HEK293 (cell line): ENCODE results near the gene AXL.

Experiments
- CTCF ChIA-PET: fragments of 350-600 bp; formaldehyde crosslinking; extraction: SDS; loops from one replicate; lab custom pipeline; 2021; ENCODE audit warnings: antibody characterized with exemption; lab: Yijun Ruan, JAX
- POLR2A ChIA-PET: fragments of 300-600 bp; formaldehyde crosslinking; extraction: SDS; loops from one replicate; lab custom pipeline; 2020; ENCODE audit warnings: antibody characterized with exemption, inconsistent platforms; lab: Yijun Ruan, JAX
- H3K27ac ChIP-seq: fragments of 200-500 bp; sonication (Bioruptor generic); 2 replicates; pipeline ENCODE4 v1.5.1; 2014; ENCODE audit warnings: low read depth, low read length, control low read depth, inconsistent platforms; ENCODE audit errors: extremely low read depth
- H3K36me3 ChIP-seq, 2 experiments: fragments of 200-500 bp in 1 of 2; sonication (Bioruptor generic) in 1 of 2; 1 replicate in 1 of 2; 2 replicates in 1 of 2; pipeline ENCODE4 v1.5.1; 2014 to 2017; ENCODE audit warnings: inconsistent platforms in 2 of 2, low read length in 2 of 2; ENCODE audit not compliant: control insufficient read depth in 2 of 2, insufficient read depth in 1 of 2
- H3K4me1 ChIP-seq: fragments of 200-500 bp; sonication (Bioruptor generic); 2 replicates; pipeline ENCODE4 v1.5.1; 2014; ENCODE audit warnings: mild to moderate bottlenecking, low read length, inconsistent platforms; ENCODE audit not compliant: control insufficient read depth, insufficient read depth
- H3K4me3 ChIP-seq: 2 replicates; pipeline ENCODE4 v1.5.1; 2011; ENCODE audit warnings: low read depth, mild to moderate bottlenecking, control low read depth, low read length, moderate library complexity
- H3K9me3 ChIP-seq: fragments of 200-500 bp; sonication (Bioruptor generic); 2 replicates; pipeline ENCODE4 v1.5.1; 2014; ENCODE audit warnings: low read depth, low read length, inconsistent platforms; ENCODE audit not compliant: control insufficient read depth, insufficient read depth
- SP7 ChIP-seq: fragments of 450-650 bp; formaldehyde crosslinking; IDR thresholded peaks from 2 replicates; pipeline ENCODE4 v1.5.1; 2016; ENCODE audit warnings: missing biosample characterization, missing genetic modification characterization
- ZNF132 ChIP-seq: fragments of 450-650 bp; formaldehyde crosslinking; IDR thresholded peaks from 2 replicates; pipeline ENCODE4 v1.5.1; 2017; ENCODE audit warnings: missing biosample characterization, missing genetic modification characterization, borderline replicate concordance
- ZNF18 ChIP-seq: fragments of 450-650 bp; formaldehyde crosslinking; IDR thresholded peaks from 2 replicates; pipeline ENCODE4 v1.5.1; 2016; ENCODE audit warnings: missing biosample characterization, missing genetic modification characterization
- ZNF280D ChIP-seq: fragments of 450-650 bp; formaldehyde crosslinking; IDR thresholded peaks from 2 replicates; pipeline ENCODE4 v1.5.1; 2016; ENCODE audit warnings: missing biosample characterization, missing genetic modification characterization
- ZNF549 ChIP-seq: fragments of 450-650 bp; IDR thresholded peaks from 2 replicates; pipeline ENCODE4 v1.5.1; 2018; ENCODE audit warnings: missing biosample characterization, missing genetic modification characterization, mild to moderate bottlenecking, inconsistent platforms, moderate library complexity
- ZNF623 ChIP-seq: fragments of 450-650 bp; formaldehyde crosslinking; IDR thresholded peaks from 2 replicates; pipeline ENCODE4 v1.5.1; 2016; ENCODE audit warnings: missing biosample characterization, missing genetic modification characterization
- ZNF639 ChIP-seq: fragments of 450-650 bp; formaldehyde crosslinking; IDR thresholded peaks from 2 replicates; pipeline ENCODE4 v1.5.1; 2016; ENCODE audit warnings: missing biosample characterization, missing genetic modification characterization
- ZNF660 ChIP-seq: fragments of 450-650 bp; IDR thresholded peaks from 2 replicates; pipeline ENCODE4 v1.5.1; 2018; ENCODE audit warnings: missing biosample characterization, mild to moderate bottlenecking, missing genetic modification characterization
- ZNF777 ChIP-seq: fragments of 450-650 bp; formaldehyde crosslinking; IDR thresholded peaks from 2 replicates; pipeline ENCODE4 v1.5.1; 2017; ENCODE audit warnings: missing biosample characterization, missing genetic modification characterization, borderline replicate concordance
- TF ChIP-seq, protein P1 (sequence below): fragments of 450-650 bp; formaldehyde crosslinking; IDR thresholded peaks from 2 replicates; pipeline ENCODE4 v1.5.1; 2016; ENCODE audit warnings: missing biosample characterization, missing genetic modification characterization
- TF ChIP-seq, protein P2 (sequence below): IDR thresholded peaks from 2 replicates; pipeline ENCODE4 v1.6.1; 2011; ENCODE audit warnings: mild to moderate bottlenecking, low read depth, low read length, borderline replicate concordance
- TF ChIP-seq, protein P3 (sequence below): fragments of 450-650 bp; formaldehyde crosslinking; IDR thresholded peaks from 2 replicates; pipeline ENCODE4 v1.5.1; 2016; ENCODE audit warnings: missing biosample characterization, missing genetic modification characterization

Gene AXL

GRCh38 chr19:41274802-41275201 is 55.8 kb downstream of the AXL start:
- CTCF ChIA-PET, result interaction anchor here (1.7 to 2.6 kb wide), 2 partner anchors 12 to 34 kb away, joined by 4 to 9 read pairs; no protein-coding TSS in a partner anchor
- TF ChIP-seq ZNF18 (tag by site-specific recombination) (no peak), ZNF660 (no peak), ZNF280D (no peak), ZNF623 (tag by site-specific recombination) (no peak), ZNF777 (tag by site-specific recombination) (no peak)
- TF ChIP-seq, protein P1, sequence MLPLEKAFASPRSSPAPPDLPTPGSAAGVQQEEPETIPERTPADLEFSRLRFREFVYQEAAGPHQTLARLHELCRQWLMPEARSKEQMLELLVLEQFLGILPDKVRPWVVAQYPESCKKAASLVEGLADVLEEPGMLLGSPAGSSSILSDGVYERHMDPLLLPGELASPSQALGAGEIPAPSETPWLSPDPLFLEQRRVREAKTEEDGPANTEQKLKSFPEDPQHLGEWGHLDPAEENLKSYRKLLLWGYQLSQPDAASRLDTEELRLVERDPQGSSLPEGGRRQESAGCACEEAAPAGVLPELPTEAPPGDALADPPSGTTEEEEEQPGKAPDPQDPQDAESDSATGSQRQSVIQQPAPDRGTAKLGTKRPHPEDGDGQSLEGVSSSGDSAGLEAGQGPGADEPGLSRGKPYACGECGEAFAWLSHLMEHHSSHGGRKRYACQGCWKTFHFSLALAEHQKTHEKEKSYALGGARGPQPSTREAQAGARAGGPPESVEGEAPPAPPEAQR (tag by site-specific recombination), result no peak
- TF ChIP-seq, protein P2, sequence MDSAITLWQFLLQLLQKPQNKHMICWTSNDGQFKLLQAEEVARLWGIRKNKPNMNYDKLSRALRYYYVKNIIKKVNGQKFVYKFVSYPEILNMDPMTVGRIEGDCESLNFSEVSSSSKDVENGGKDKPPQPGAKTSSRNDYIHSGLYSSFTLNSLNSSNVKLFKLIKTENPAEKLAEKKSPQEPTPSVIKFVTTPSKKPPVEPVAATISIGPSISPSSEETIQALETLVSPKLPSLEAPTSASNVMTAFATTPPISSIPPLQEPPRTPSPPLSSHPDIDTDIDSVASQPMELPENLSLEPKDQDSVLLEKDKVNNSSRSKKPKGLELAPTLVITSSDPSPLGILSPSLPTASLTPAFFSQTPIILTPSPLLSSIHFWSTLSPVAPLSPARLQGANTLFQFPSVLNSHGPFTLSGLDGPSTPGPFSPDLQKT, result no peak
- TF ChIP-seq, all 188 proteins: peak for 0
- Histone ChIP-seq H3K4me1 (no peaks in the 10 kb centered on the region), H3K36me3 (peaks cover 99 to 100% of the 10 kb centered on the region in 2 experiments), H3K27ac (no peak overlapping the region), H3K4me3 (no peak overlapping the region), H3K9me3 (no peaks in the 10 kb centered on the region)
- POLR2A ChIA-PET, result interaction anchor here (1.0 kb wide), 1 partner anchor 11 kb away, joined by 3 read pairs; the partner anchor contains the start of gene HNRNPUL1

DNA sequence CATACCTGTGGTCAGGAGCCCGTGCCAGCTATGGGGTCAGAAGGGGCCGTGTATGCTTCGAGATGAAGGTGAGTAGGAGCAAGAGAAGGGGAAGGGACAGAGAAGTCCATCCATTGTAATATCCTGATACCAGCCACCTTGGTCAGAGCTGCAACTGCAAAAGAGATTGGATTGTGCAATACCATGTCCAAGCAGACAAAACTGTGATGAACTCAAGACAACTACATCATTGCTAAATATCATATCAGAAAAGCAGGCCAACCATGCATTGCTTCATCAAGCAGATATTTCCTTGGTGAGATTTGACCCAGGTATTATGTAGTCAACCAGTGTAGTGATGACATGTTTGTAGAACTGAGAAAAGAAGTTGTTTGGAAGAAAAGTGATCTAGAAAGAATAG is 57.2 kb downstream of the AXL start:
- Histone ChIP-seq H3K9me3 (no peaks in the 10 kb centered on the region), H3K36me3 (peaks cover 100% of the 10 kb centered on the region in 2 experiments), H3K4me3 (no peak overlapping the region), H3K4me1 (no peaks in the 10 kb centered on the region), H3K27ac (no peak overlapping the region)
- POLR2A ChIA-PET, result interaction anchor here (1.0 to 2.7 kb wide), 4 partner anchors 12 to 34 kb away, joined by 3 to 6 read pairs (median 4); partner anchors contain the start of genes CCDC97 and HNRNPUL1
- TF ChIP-seq SP7 (tag by site-specific recombination), result no peak
- no peak for TF ChIP-seq ZNF639
- TF ChIP-seq, protein P3, sequence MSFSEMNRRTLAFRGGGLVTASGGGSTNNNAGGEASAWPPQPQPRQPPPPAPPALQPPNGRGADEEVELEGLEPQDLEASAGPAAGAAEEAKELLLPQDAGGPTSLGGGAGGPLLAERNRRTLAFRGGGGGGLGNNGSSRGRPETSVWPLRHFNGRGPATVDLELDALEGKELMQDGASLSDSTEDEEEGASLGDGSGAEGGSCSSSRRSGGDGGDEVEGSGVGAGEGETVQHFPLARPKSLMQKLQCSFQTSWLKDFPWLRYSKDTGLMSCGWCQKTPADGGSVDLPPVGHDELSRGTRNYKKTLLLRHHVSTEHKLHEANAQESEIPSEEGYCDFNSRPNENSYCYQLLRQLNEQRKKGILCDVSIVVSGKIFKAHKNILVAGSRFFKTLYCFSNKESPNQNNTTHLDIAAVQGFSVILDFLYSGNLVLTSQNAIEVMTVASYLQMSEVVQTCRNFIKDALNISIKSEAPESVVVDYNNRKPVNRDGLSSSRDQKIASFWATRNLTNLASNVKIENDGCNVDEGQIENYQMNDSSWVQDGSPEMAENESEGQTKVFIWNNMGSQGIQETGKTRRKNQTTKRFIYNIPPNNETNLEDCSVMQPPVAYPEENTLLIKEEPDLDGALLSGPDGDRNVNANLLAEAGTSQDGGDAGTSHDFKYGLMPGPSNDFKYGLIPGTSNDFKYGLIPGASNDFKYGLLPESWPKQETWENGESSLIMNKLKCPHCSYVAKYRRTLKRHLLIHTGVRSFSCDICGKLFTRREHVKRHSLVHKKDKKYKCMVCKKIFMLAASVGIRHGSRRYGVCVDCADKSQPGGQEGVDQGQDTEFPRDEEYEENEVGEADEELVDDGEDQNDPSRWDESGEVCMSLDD (tag by site-specific recombination), result no peak
- no peak for TF ChIP-seq ZNF132 (tag by site-specific recombination)
- no peak for TF ChIP-seq ZNF549 (tag by site-specific recombination)
- CTCF ChIA-PET, result interaction anchor here (0.6 to 2.3 kb wide), 3 partner anchors 32 to 322 kb away, joined by 3 to 11 read pairs (median 3); no protein-coding TSS in a partner anchor
